ENCODE measurements around the gene ERVMER34-1. TPM values are rescaled to one million over a fixed set of nuclear protein-coding genes. Genes with fewer than 3 reads are reported as not detected.

ERVMER34-1 gene
- polyA plus RNA-seq, 3 donors: not detected

GRCh38 chr4:52715255-52715897 is 35.8 kb downstream of the ERVMER34-1 start:
- no peak overlapping the region for H2AFZ ChIP-seq (ENCODE audit: insufficient read depth, low read depth, low read length, poor library complexity, severe bottlenecking)
- intact Hi-C loops (cut with micrococcal nuclease): loop anchor here in 1 of 2 donors (10.0 kb wide), 1 partner anchor 139 kb away; no protein-coding TSS in a partner anchor
- TF ChIP-seq, protein P1, sequence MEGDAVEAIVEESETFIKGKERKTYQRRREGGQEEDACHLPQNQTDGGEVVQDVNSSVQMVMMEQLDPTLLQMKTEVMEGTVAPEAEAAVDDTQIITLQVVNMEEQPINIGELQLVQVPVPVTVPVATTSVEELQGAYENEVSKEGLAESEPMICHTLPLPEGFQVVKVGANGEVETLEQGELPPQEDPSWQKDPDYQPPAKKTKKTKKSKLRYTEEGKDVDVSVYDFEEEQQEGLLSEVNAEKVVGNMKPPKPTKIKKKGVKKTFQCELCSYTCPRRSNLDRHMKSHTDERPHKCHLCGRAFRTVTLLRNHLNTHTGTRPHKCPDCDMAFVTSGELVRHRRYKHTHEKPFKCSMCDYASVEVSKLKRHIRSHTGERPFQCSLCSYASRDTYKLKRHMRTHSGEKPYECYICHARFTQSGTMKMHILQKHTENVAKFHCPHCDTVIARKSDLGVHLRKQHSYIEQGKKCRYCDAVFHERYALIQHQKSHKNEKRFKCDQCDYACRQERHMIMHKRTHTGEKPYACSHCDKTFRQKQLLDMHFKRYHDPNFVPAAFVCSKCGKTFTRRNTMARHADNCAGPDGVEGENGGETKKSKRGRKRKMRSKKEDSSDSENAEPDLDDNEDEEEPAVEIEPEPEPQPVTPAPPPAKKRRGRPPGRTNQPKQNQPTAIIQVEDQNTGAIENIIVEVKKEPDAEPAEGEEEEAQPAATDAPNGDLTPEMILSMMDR (IDR thresholded peaks at IDR 0.05): no peak
- no peak overlapping the region for H3K4me2 ChIP-seq (replicated peaks; ENCODE audit: extremely low read depth, low read length, poor library complexity, severe bottlenecking)
- DNase-seq: no peak
- Mint-ChIP-seq H3K27ac (peak overlapping the region in 1 of 7 donors; percentile 41), H3K4me1 (peaks cover 23% of the 10 kb centered on the region), H3K27me3 (ENCODE audit: low read depth in 3 of 3) (peaks cover 3 to 10% (median 3%) of the 10 kb centered on the region in 3 donors), H3K4me3 (no peak overlapping the region), H3K36me3 (peaks cover 14 to 24% of the 10 kb centered on the region in 2 donors), H3K9me3 (peaks cover 0 to 3% (median 0%) of the 10 kb centered on the region in 7 donors)
- H3K27me3 ChIP-seq (ENCODE audit: control insufficient read depth in 2 of 2, insufficient read depth in 2 of 2, low read length in 2 of 2): no peaks in the 10 kb centered on the region
- peaks cover 12 to 14% of the 10 kb centered on the region in 2 donors for H3K4me1 ChIP-seq (ENCODE audit: control insufficient read depth in 1 of 2, insufficient read depth in 2 of 2, low read length in 2 of 2)
- H3K4me3 ChIP-seq (replicated peaks in 1 of 3; ENCODE audit: low read depth in 2 of 3, low read length in 3 of 3): no peak overlapping the region
- no peak overlapping the region for H3K9ac ChIP-seq (ENCODE audit: insufficient read depth, low read length, poor library complexity, severe bottlenecking)
- no peaks in the 10 kb centered on the region for H3K9me3 ChIP-seq (replicated peaks in 1 of 2; ENCODE audit: control insufficient read depth in 1 of 2, insufficient read depth in 1 of 2, low read length in 2 of 2)
- H4K20me1 ChIP-seq (ENCODE audit: insufficient read depth, low read length): no peaks in the 10 kb centered on the region
- no peak overlapping the region for H3K27ac ChIP-seq (ENCODE audit: low read depth in 1 of 2, low read length in 2 of 2)
- WGBS (ENCODE audit: insufficient coverage): 100% methylated on average over 1 of the region's 7 CpGs
- peaks cover 8 to 19% of the 10 kb centered on the region in 2 donors for H3K36me3 ChIP-seq (replicated peaks in 1 of 2; ENCODE audit: control insufficient read depth in 1 of 2, insufficient read depth in 2 of 2, low read length in 2 of 2)
- peaks cover 5% of the 10 kb centered on the region for H3K79me2 ChIP-seq (ENCODE audit: insufficient read depth, low read length)

DNA sequence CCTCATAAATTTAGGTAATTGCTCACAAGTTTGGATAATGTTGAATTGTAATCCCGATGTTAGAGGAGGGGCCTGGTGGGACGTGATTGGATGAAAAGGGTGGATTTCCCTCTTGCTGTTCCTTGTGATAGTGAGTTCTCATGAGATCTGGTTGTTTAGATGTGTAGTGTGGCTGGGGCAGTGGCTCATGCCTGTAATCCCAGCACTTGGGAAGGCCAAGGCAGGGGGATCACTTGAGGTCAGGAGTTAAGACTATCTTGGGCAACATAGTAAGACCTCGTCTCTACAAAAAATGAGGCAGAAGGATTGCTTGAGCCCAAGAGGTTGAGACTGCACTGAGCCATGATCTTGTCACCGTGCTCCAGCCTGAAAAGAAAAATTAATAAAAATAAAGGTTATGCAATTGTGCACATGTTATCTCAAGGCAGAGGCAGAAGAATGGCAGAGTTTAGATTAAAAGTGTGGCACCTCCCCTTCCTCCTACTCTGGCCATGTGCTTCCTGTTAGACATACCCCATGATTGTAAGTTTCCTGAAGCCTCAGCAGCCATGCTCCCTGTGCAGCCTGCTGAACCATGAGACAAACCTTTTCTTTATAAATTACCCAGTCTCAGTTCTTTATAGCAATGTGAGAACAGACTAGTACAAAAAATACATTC is 36.5 kb downstream of the ERVMER34-1 start:
- WGBS (ENCODE audit: insufficient coverage): 91% methylated on average over 2 of the region's 4 CpGs
- no peak overlapping the region for H3K4me3 ChIP-seq (replicated peaks in 1 of 3; ENCODE audit: low read depth in 2 of 3, low read length in 3 of 3)

More for the DNA sequence above, 36.5 kb downstream of the ERVMER34-1 start:
- TF ChIP-seq, protein P1 (IDR thresholded peaks at IDR 0.05): no peak
- peaks cover 3 to 11% (median 3%) of the 10 kb centered on the region in 3 donors for H3K27me3 Mint-ChIP-seq (ENCODE audit: low read depth in 3 of 3)
- no peaks in the 10 kb centered on the region for H3K9me3 ChIP-seq (replicated peaks in 1 of 2; ENCODE audit: control insufficient read depth in 1 of 2, insufficient read depth in 1 of 2, low read length in 2 of 2)
- peaks cover 8 to 19% of the 10 kb centered on the region in 2 donors for H3K36me3 ChIP-seq (replicated peaks in 1 of 2; ENCODE audit: control insufficient read depth in 1 of 2, insufficient read depth in 2 of 2, low read length in 2 of 2)
- DNase-seq: no peak
- H3K27me3 ChIP-seq (ENCODE audit: control insufficient read depth in 2 of 2, insufficient read depth in 2 of 2, low read length in 2 of 2): no peaks in the 10 kb centered on the region
- peaks cover 0 to 3% (median 0%) of the 10 kb centered on the region in 7 donors for H3K9me3 Mint-ChIP-seq
- intact Hi-C loops (cut with micrococcal nuclease): loop anchor here (5.0 to 10.0 kb wide), 3 partner anchors 140 to 658 kb away; partner anchors contain the start of gene RASL11B (in 1 of the 2)
- no peak overlapping the region for H2AFZ ChIP-seq (ENCODE audit: insufficient read depth, low read depth, low read length, poor library complexity, severe bottlenecking)
- no peak overlapping the region for H3K27ac ChIP-seq (ENCODE audit: low read depth in 1 of 2, low read length in 2 of 2)
- peak overlapping the region in 2 of 7 donors; percentile 2 to 41 for H3K27ac Mint-ChIP-seq
- H3K79me2 ChIP-seq (ENCODE audit: insufficient read depth, low read length): peaks cover 5% of the 10 kb centered on the region
- H3K9ac ChIP-seq (ENCODE audit: insufficient read depth, low read length, poor library complexity, severe bottlenecking): no peak overlapping the region
- no peaks in the 10 kb centered on the region for H4K20me1 ChIP-seq (ENCODE audit: insufficient read depth, low read length)
- peaks cover 12 to 14% of the 10 kb centered on the region in 2 donors for H3K4me1 ChIP-seq (ENCODE audit: control insufficient read depth in 1 of 2, insufficient read depth in 2 of 2, low read length in 2 of 2)
- peaks cover 14 to 22% of the 10 kb centered on the region in 2 donors for H3K36me3 Mint-ChIP-seq
- no peak overlapping the region for H3K4me3 Mint-ChIP-seq
- peaks cover 23% of the 10 kb centered on the region for H3K4me1 Mint-ChIP-seq
- no peak overlapping the region for H3K4me2 ChIP-seq (replicated peaks; ENCODE audit: extremely low read depth, low read length, poor library complexity, severe bottlenecking)
